GM12801 (cell line): ENCODE data around the gene GTF2IRD1.

ENCODE experiments used
- TF ChIP-seq, protein P1 (sequence below): IDR thresholded peaks from one replicate; pipeline ENCODE4 v1.5.1; 2011; ENCODE audit warnings: control low read depth; ENCODE audit not compliant: insufficient read length; ENCODE audit errors: extremely low read depth

The GTF2IRD1 gene, protein sequence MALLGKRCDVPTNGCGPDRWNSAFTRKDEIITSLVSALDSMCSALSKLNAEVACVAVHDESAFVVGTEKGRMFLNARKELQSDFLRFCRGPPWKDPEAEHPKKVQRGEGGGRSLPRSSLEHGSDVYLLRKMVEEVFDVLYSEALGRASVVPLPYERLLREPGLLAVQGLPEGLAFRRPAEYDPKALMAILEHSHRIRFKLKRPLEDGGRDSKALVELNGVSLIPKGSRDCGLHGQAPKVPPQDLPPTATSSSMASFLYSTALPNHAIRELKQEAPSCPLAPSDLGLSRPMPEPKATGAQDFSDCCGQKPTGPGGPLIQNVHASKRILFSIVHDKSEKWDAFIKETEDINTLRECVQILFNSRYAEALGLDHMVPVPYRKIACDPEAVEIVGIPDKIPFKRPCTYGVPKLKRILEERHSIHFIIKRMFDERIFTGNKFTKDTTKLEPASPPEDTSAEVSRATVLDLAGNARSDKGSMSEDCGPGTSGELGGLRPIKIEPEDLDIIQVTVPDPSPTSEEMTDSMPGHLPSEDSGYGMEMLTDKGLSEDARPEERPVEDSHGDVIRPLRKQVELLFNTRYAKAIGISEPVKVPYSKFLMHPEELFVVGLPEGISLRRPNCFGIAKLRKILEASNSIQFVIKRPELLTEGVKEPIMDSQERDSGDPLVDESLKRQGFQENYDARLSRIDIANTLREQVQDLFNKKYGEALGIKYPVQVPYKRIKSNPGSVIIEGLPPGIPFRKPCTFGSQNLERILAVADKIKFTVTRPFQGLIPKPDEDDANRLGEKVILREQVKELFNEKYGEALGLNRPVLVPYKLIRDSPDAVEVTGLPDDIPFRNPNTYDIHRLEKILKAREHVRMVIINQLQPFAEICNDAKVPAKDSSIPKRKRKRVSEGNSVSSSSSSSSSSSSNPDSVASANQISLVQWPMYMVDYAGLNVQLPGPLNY

DNA sequence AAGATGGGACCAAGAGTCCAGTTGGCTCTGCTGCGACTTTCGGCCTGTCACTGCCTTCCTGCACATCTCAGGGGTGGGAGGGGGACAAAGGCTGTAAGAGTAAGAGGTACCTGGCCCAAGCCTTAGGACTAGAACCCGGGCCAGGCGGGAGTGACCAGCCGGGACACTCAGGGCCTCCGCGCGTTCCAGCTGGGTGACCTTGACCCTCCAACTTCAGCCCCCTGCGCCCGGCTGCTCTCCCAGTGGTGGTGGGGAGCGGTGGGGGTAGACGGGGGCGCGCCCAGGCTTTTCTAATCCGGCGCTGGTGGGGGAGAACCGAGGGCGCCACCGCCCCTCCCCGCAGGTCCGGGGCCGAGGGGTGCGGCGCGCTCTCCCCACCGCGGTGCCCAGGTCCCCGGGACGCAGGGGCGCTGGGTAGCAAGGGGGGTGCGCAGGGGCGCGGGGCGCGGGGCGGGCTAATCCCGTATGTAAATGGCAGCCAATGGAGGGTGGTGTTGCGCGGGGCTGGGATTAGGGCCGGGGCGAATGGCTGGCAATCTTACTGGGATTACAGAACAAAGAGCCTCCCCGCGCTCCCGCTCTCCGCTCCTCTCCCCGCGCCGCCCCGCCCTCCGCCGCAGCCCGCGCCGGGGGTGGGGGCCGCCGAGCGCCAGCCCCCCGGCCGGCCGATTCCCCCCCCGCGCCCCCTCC lies at the start of gene GTF2IRD1:
TSS of gene GTF2IRD1 (plus strand) at position 585 of the 690 bp plus-strand sequence. CDS start 54,175 bp downstream, outside the sequence.
- TF ChIP-seq, protein P1, sequence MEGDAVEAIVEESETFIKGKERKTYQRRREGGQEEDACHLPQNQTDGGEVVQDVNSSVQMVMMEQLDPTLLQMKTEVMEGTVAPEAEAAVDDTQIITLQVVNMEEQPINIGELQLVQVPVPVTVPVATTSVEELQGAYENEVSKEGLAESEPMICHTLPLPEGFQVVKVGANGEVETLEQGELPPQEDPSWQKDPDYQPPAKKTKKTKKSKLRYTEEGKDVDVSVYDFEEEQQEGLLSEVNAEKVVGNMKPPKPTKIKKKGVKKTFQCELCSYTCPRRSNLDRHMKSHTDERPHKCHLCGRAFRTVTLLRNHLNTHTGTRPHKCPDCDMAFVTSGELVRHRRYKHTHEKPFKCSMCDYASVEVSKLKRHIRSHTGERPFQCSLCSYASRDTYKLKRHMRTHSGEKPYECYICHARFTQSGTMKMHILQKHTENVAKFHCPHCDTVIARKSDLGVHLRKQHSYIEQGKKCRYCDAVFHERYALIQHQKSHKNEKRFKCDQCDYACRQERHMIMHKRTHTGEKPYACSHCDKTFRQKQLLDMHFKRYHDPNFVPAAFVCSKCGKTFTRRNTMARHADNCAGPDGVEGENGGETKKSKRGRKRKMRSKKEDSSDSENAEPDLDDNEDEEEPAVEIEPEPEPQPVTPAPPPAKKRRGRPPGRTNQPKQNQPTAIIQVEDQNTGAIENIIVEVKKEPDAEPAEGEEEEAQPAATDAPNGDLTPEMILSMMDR, result no peak

DNA sequence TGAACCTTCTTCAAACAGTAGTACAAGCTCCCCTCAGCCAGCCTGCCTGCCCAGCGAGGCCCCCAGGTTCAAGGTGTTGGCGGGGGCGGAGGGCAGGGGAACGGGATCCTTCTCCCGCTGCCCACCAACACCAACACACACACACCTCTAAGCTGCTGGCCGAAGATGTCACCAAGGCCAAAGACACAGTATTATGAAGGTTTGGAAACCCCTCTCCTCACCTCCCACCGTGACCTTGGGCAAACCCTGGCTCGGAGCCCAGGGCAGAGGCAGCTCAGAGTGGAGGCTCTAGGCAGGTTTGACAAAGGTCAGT lies 49.4 kb upstream of the GTF2IRD1 start:
- TF ChIP-seq, protein P1, result no peak

DNA sequence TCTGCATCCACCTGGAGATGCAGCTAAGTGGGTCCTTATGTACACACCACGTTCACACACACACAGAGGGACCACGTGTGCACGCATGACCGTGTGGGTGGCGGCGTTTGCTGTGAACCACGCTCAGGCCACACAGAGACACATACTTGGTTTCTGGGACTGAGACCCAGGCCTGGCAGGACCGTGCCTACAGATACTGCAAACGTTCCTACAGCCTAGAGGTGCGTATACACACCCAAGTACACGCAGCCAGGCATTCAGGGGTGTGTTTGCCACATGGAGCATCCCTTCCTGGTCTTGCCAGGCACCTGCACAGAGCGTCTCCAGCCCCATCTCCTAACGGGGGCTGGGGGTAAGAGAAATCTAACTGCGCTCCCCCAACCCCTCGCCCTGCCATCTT lies 49.0 kb upstream of the GTF2IRD1 start:
- TF ChIP-seq, protein P1, result no peak

DNA sequence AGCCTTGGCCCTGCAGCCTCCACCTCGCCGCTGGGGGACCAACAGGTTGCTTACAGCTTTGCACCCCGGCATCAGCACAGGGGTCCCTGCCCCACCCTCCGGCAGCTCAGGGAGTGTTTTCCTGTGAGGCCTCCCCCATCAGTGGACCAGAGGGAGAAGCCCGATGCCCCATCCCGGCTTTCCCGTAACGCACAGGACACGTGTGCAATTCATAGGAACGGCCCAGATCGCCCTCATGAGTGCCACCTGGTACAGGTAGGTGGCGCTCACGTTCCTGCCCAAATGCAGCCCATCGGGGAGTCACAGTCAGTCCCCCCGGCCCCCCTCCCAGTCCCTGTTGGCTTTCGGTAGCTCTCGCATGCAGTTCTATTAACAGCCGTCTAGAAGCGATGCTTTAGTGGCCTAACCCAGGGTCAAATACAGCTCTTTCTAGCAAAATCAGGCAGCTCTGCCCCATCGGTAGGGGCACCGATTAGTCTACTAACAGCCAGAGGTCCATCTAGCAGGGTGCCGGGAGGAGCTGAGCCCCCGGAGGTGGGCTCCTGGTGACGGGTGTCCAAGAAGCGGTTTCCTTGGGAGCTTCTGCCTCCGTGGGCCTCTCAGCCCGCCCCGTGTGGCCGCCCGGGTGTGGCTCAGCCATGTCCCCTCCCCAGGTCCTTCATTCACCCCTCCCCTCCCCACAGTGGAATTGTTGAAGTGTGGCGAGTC lies 48.4 kb upstream of the GTF2IRD1 start:
- TF ChIP-seq, protein P1, result no peak

DNA sequence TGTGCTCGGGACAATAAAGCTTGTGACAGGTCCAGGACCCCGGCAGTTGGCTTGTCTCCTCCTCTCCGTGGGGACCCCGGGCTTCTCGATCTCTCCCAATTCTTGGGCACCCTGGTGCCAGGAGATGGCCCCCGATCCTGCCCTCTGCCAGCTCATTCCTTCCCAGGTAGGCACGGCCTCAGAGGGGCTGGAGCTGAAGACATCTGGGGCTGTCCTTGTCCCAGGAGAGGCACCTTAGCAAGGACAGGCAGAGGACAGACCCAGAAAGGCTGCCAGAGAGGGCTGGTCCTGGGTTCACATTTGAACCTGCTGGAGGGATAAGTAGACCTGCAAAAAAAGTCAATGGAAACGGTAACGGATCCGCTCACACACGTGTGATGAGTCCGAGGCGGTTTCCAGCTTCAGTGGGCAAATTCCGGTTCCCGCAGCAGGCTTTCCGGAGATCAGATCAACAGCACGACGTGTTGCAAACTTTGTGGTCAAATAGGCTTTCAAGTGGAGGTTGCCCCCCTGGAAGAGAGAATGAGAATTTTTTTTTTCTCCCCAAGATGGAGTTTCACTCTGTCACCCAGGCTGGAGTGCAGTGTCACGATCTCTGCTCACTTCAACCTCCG lies 47.7 kb upstream of the GTF2IRD1 start:
- TF ChIP-seq, protein P1, result no peak

DNA sequence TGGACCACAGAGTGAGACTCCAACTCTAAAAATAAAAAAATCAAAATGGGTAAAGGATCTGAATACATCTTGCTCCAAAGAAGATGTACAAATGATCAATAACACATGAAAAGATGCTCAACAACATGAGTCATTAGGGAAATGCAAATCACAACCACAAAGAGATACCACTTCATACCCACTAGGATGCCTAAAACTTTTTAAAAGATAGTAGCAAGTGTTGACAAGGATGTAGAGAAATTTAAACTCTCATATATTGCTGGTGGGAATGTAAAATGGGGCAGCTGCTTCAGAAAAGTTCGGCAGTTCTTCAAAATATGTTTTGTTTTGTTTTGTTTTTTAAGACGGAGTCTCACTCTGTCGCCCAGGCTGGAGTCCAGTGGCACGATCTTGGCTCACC lies 45.7 kb upstream of the GTF2IRD1 start:
- TF ChIP-seq, protein P1, result no peak
